GM21515 (cell line): ENCODE data around the gene RGS11.
"Not testable (repeated sequence)": the region's sequence is repeated elsewhere in the genome, so short reads cannot be mapped to it uniquely, and the experiment has no call there.

ENCODE experiments used
- ATAC-seq: cut with Tn5 transposase; IDR thresholded peaks from one replicate; pipeline ENCODE4 v1.9.1; 2021; ENCODE audit not compliant: unreplicated experiment

RGS11 gene

DNA sequence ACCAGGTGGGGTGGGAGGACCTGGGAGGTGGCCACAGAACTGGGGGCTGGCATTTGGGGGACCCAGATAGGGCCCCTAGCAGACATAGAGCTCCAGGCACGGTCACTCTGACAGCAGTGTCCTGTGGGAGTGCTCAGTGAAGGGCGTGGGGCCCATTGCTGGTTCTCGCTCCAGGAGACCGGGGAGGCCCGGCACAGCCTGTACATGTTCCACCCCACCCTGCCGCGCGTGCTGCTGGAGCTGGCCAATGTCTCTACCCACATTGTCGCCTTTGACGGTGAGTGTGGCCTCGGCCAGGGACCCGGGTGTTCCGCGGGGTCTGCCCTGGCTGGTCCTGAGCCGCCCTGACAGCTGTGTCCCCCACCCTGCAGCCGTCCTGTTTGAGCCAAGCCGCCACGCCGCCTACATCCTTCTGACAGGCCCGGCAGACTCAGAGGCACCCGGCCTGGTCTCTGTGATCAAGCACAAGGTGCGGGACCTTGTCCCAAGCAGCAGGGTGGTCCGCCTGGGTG, 11.2 kb downstream of the RGS11 start:
- no peak for ATAC-seq

DNA sequence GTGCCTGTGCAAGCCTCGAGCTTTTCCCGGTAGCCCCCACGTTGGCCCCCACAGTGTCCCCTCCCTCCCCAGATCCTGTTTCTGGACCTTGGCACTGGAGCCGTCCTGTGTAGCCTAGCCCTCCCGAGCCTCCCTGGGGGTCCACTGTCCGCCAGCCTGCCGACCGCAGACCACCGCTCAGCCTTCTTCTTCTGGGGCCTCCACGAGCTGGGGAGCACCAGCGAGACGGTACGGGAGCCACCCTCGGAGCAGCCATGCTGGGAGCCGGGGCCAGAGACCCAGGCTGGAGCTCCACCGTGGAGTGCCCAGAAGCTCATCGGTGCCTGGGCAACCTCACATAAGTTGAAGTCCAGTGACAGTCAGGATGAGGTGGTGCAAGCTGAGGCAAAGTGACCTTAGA, 11.8 kb downstream of the RGS11 start:
- no peak for ATAC-seq

DNA sequence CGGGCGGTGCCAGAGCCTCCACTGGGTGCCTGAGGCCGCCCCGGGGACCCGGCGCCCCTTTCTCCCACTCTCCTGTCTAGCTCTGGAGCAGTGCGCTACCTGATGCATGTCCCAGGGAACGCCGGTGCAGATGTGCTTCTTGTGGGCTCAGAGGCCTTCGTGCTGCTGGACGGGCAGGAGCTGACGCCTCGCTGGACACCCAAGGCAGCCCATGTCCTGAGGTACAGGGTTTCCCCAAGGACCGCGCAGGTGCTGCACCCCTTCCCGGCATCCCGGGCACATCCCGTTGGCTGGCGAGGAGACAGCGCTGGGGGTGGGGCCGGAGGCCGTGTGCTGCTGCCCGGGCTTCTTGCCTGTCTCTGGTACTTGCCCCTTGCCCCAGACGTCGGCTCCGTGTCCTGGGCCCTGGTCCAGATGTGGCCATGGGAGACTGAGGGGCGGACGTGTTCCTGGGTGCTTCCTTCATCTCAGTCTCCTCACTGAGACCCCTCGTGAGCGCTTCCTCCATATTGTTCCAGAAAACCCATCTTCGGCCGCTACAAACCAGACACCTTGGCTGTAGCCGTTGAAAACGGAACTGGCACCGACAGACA, 12.5 kb downstream of the RGS11 start:
- ATAC-seq: no peak

DNA sequence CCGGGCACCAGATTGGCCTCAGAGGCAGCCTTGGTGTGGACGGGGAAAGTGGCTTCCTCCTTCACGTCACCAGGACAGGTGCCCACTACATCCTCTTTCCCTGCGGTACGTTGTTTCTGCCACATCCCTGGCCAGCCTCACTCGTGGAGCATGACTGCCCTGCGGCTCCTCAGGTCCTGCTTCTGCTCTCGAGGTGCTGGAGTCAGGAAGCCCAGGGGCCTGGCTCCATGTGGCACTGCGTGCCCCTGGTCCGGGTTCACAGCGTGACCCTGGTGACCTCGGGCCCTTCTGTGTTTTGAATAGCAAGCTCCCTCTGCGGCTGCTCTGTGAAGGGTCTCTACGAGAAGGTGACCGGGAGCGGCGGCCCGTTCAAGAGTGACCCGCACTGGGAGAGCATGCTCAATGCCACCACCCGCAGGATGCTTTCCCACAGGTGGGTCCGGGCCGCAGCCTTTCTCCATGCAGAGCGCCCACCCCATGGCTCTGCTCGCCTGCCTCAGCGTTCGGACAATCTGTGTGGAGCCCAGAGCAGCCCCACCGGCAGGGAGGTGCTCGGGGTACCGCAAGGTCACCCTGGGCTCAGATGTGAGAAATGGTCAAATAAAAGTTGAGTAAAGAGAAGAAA, 13.5 kb downstream of the RGS11 start:
- ATAC-seq: no peak

DNA sequence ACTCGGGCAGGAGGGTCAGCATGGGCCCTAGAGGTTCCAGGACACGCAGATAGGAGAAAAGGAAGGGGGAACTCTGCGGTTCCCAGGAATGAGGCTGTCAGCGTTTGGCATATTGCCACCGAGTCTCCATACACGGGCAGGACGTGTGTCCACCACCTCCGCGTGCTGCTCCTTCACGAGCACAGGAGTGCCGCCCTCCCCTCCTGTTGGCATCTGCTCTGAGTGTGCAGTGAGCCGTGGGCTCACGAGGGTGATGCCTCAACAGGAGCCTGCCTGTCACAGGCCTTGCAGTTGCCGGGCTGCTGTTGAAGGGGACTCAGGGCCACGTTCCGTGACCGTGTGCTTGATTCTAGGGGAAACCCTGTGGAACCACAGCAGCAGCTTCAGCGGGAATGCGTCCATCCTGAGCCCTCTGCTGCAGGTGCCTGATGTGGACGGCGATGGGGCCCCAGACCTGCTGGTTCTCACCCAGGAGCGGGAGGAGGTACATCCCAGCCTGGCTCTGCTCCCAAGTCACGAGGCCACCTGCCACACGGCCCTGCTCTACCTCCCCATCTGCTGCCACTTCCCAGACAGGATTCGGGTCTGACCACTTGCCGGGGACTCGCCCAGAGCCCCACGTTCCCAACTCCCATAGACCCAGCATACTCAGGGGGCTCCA, 14.6 kb downstream of the RGS11 start:
- no peak for ATAC-seq

DNA sequence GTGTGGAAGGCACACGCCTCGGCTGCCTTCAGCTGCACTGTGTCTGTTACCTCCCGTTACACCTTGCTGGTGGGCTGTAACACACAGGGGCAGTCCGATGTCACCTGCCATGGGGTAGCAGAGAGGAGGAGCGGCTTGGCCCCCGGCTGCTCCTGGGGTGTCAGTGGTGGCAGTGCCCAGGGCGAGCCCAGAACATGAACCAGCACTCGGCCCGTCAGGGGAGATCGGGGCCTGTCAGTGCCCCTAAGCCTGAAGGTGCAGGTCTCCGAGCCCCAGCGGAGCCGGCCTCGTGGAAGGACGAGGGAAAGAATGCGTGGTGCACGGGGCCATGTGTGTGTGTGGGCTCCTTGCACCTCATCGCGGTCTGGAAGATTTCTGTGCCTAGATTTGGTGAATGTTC, 15.4 kb downstream of the RGS11 start:
- ATAC-seq: no peak

DNA sequence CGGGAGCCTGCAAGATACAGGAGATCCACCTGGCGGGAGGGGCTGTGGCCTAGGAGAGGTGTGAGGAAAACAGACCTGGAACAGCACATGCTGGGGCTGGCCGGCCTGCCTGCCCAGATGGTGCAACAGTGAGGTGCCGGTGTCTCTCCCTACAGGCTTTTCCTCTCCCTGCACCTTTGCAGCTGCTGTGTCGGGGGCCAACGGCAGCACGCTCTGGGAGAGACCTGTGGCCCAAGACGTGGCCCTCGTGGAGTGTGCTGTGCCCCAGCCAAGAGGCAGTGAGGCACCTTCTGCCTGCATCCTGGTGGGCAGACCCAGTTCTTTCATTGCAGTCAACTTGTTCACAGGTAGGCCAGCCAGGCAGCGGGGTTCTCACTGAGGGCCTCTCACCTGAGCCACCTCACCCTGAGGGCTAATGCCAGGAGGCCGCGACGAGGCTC, 15.9 kb downstream of the RGS11 start:
- no peak for ATAC-seq

DNA sequence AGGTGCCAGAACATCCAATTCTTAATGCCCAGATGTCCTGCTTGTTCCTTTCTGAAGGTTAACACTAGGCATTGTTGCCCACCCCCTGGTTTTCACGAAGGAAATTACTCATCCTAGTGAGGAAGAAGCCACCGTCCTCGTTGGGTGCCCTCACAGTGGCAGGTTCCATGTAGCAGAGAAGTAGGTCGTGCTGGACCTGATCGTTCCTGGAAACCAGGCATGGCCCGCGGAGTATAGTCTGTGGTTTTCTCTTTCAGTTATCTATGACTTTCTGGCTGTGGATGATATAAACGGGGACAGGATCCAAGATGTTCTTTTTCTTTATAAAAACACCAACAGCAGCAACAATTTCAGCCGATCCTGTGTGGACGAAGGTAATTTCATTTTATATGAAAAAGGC, 16.5 kb downstream of the RGS11 start:
- ATAC-seq: no peak

DNA sequence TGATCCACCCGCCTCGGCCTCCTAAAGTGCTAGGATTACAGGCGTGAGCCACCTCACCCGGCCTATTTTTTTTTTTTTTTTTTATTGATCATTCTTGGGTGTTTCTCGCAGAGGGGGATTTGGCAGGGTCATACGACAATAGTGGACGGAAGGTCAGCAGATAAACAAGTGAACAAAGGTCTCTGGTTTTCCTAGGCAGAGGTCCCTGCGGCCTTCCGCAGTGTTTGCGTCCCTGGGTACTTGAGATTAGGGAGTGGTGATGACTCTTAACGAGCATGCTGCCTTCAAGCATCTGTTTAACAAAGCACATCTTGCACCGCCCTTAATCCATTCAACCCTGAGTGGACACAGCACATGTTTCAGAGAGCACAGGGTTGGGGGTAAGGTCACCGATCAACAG, 17.7 kb downstream of the RGS11 start:
- not testable (repeated sequence) for ATAC-seq

DNA sequence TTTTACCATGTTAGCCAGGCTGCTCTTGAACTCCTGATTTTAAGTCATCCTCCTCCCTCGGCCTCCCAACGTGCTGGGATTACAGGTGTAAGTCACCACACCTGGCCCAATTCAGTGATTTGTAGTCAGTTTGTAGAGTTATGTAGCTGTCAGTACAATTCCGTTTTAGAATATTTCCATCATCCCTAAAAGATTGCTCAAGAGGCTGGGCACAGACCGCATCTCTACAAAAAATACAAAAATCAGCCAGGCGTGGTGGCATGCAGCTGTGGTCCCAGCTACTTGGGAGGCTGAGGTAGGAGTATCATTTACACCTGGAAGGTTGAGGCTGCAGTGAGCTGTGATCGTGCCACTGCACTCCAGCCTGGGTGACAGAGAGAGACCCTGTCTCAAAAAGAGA, 20.6 kb downstream of the RGS11 start:
- ATAC-seq: no peak

DNA sequence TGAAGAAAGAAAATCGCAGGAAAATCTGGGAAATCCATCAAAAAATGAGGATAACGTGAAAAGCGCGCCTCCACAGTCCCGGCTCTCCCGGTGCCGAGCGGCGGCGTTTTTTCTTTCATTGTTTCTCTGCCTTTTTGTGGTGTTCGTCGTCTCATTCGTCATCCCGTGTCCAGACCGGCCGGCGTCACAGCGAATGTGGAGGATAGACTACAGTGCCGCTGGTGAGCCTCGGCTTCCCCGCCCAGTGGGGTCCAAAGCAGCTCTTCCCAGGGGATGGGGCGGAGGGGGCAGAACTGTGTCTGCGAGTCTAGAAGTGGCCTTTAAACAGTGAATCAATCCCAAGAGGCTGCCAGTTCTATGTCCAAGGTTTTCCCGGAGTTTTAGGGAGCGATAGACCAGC, 21.3 kb downstream of the RGS11 start:
- no peak for ATAC-seq

DNA sequence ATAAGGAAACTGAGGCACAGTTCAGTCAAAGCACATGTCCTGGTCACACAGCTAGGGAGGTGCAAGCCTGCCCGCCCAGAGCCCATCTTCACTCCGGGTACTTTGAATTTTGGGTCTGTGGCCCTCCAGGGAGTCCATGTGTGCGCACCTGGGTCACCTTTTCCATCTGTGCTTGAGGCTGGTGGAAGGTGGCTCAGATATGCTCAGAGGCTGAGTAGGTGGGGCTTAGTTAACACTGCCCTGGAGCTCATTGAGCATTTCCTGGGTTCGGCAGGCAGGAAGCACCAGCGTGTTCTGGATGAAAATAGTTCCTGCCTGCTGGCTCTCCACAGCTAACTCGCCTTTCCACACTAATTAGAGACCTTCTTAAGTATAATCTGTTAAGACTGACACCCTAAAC, 21.9 kb downstream of the RGS11 start:
- ATAC-seq: no peak

DNA sequence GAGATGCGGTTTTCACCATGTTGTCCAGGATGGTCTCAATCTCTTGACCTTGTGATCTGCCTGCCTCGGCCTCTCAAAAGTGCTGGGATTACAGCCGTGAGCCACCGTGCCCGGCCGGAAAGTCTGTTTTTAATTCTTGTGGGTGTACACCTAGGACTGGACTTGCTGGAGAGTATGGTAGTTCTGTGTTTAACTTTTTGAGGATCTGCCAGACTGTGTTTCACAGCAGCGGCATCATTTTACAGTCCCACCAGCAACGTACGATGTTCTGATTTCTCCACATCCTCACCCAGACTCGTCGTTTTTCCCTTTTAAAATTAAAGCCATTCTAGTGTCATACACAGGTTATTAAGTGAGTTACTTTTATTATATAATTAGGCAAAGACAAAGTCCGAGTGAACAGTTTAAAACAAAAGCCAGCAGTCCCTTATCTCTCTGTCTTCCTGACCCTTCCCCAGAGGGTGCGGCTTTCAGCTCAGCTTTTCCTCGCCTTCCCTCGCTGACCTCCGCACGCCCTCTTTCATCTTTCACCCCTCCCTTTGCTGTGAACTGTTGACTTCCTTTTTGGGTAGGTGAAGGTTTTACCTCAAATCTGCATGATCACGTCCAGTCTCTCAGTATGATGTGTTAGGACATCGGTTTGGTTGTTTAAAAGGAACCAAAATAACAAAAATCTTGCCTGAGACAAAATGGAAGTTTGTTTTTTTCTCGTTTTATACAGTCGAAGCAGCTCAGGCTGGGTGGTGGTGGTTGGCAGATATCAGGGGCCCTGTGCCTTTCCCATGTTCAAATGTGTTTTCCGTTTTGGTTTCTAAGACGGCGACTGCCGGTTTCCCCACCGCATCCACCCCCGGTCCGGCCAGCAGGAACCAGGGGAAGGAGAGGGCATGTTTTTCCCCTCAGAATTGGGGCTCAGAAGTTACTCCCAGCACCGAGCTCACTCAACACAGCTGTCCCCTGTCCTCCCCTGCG, 23.1 kb downstream of the RGS11 start:
- ATAC-seq: no peak

DNA sequence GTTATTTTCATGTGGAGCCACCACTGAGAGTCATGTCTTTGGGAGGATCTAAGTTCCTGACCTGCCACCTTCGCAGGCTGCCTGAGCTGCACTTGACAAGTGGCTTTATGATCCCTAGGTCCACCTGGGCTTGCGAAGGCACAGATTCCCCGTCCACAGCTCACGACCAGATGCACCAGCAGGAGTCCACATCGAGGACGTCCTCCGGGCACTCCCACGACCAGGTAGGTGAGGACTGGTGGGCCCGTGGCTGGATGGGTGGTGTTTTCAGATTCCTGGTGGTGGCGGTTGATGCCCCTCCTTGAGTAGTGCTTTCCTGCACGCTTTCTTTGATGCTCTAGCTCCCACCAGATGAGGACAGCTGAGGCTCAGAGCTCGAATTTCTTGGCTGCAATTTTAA, 26.3 kb downstream of the RGS11 start:
- no peak for ATAC-seq

DNA sequence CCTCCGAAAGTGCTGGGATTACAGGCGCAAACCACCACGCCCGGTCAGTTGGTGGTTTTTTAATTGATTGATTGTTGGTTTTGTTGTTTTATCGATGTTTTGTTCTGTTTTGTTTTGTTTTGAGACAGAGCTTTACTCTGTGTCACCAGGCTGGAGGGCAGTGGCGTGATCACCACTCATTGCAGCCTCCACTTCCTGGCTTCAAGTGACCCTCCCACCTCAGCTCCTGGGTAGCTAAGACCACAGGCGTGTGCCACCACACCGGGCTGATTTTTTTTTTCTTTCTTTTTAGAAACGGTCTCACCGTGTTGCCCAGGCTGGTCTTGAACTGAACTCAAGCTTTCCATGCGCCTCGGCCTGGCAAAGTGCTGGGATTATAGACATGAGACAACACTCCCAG, 28.7 kb downstream of the RGS11 start:
- ATAC-seq: no peak

DNA sequence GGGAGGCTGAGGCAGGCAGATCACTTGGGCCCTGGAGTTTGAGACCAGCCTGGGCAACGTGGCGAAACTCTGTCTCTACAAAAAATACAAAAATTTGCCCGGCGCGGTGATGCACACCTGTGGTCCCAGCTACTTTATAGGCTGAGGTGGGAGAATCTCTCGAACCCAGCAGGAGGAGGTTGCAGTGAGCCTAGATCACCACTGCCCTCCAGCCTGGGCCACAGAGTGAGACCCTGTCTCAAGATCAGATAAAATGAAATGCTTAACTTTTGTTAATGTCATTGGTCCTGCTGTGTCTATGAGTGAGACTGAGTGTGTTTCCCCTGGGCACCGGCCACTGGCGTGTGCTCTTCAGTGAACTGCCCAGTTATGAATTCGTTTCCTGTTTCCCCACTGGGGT, 30.6 kb downstream of the RGS11 start:
- ATAC-seq: no peak

DNA sequence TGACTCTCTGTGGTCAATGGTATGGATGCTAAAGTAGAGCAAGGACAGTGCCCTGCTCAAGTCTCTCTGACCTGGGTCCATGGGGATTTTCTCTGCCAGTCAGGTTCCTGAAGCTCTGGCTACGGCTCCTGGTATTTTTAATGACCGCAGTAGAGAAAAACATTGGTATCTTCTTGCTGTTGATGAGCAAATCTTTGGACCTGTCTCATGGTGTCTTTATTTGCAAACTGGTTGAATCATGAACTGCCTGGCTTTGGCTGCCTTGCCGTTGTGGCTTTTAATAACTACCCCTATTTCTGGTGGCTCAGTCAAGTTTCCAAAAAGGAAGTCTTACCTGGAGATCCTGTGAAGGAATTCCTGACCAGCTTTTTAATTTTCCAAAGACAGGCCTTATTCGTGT, 32.4 kb downstream of the RGS11 start:
- ATAC-seq: no peak

DNA sequence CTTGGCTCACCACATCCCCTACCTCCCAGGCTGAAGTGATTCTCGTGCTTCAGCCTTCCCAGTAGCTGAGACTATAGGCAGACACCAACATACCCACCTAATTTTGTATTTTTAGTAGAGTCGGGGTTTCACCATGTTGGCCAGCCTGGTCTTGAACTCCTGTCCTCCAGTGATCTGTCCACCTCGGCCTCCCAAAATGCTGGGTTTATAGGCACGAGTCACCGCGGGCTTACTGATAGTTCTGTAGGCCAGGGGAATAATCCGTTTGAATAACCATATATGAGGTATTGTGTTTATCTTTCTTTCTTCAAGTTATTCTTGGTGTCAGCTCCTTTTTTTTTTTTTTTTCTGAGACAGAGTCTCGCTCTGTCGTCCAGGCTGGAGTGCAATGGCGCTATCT, 33.5 kb downstream of the RGS11 start:
- ATAC-seq: no peak

DNA sequence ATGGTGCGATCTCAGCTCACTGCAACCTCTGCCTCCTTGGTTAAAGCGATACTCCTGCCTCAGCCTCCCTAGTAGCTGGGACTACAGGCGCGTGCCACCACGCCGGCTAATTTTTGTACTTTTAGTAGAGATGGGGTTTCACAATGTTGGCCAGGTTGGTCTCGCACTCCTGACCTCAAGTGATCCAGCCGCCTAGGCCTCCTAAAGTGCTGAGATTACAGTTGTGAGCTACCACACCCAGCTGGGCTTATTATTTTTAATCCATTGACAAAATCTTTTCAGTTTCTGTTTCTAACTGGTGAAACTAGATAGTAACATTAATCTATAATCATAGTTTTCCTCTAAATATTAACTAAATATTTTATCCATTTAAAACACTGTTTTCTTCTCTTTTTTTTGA, 35.2 kb downstream of the RGS11 start:
- ATAC-seq: no peak

DNA sequence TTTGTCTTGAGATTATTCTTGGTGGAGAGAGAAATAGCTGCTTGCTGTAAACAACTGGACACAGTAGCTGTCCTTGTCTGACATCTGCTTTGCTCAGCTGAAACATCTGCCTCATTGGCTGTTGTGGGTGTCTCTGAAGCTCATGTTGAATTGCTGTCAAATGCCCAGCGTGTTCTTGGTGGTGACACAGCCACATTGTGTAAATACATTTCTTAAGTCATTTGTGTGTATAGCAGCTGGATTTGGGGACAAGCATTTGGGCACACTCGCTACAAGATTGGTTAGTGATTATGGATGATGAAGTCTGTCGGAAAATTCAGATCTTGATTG, 35.8 kb downstream of the RGS11 start:
- ATAC-seq: no peak

DNA sequence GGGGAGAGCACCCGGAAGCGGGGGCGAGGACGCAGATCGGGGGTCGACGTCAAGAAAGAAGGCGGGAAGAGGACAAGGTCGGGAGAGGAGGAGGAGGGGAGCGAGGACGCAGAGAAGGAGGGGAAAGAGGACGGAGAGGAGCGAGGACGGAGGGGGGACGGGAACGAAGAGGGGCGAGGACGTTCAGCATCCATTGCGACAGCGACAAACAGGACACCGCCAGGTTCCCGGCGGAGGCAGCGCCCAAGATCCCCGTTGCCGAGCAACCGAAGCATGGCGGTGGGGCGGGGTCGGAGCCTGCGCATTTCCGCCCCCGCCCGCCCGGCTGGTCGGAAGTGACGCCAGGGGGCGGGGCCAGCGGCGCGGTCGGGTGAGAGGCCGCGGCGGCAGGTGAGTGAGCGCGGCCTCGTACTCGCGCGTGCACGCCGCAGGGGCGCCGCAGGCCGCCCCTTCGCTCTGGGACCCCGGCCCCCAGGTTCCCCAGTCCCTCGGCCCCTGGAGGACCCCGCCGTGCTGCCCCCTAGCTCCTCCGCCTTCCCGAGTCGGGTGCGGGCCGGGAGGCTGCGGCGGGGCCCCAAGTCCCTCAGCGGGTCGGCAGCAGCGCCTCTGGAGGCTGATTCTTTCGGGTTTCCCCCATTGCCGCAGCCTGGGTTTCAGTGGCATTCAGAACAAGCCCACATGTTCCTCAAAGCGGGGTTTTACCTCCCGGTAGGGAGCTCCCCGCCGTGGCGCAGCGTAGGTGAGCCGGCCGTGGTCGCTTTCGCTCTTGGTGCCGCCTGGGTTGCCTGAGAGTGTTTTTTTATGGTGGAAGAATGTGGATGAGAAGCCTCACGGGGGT, 41.1 kb downstream of the RGS11 start, which contains the start of gene FAM234A:
TSS of gene FAM234A (plus strand) at position 354 of the 838 bp plus-strand sequence. CDS start 19,593 bp downstream, outside the sequence.
- peak; percentile 73 for ATAC-seq
